DOHH2 (cell line): Measurements from ENCODE around the gene SPRING1.
"Not testable (repeated sequence)": the region's sequence is repeated elsewhere in the genome, so short reads cannot be mapped to it uniquely, and the experiment has no call there.

Experiments used
- H3F3A ChIP-seq: fragments of 200-600 bp; sonication (generic), shearing (Covaris generic); 2 replicates; pipeline ENCODE4 v1.6.0; 2016; ENCODE audit warnings: antibody characterized with exemption, mild to moderate bottlenecking; ENCODE audit not compliant: control insufficient read depth, insufficient read depth
- H3K27ac ChIP-seq: fragments of 200-600 bp; sonication (generic); 2 replicates; pipeline ENCODE4 v1.5.1; 2014; ENCODE audit warnings: low read depth, mild to moderate bottlenecking, low read length, moderate library complexity
- H3K27me3 ChIP-seq: fragments of 200-600 bp; sonication (generic); 2 replicates; pipeline ENCODE4 v1.6.1; 2014; ENCODE audit warnings: mild to moderate bottlenecking, low read length, mixed read lengths; ENCODE audit not compliant: control insufficient read depth
- H3K36me3 ChIP-seq: fragments of 200-600 bp; sonication (generic); 2 replicates; pipeline ENCODE4 v1.6.1; 2014; ENCODE audit warnings: mild to moderate bottlenecking, low read length, moderate library complexity, mixed read lengths; ENCODE audit not compliant: control insufficient read depth
- H3K4me1 ChIP-seq: fragments of 200-600 bp; sonication (generic); 2 replicates; pipeline ENCODE4 v1.6.1; 2014; ENCODE audit warnings: mild to moderate bottlenecking, low read length, mixed read lengths; ENCODE audit not compliant: control insufficient read depth
- H3K4me2 ChIP-seq: fragments of 200-600 bp; sonication (generic); 2 replicates; pipeline ENCODE4 v1.6.0; 2014; ENCODE audit warnings: mild to moderate bottlenecking, low read length, moderate library complexity
- H3K4me3 ChIP-seq: fragments of 200-600 bp; sonication (generic); 2 replicates; pipeline ENCODE4 v1.5.1; 2014; ENCODE audit warnings: mild to moderate bottlenecking, low read length, mixed read lengths
- H3K79me2 ChIP-seq: fragments of 200-600 bp; sonication (generic); 2 replicates; pipeline ENCODE4 v1.6.1; 2014; ENCODE audit warnings: mild to moderate bottlenecking, low read length, mixed read lengths; ENCODE audit not compliant: control insufficient read depth
- H3K9me2 ChIP-seq: fragments of 200-600 bp; sonication (generic); replicated peaks from 2 replicates; pipeline ENCODE4 v1.6.1; 2014; ENCODE audit warnings: mild to moderate bottlenecking, low read length, mixed read lengths; ENCODE audit not compliant: control insufficient read depth
- H3K9me3 ChIP-seq: fragments of 200-600 bp; sonication (generic); 2 replicates; pipeline ENCODE4 v1.6.1; 2014; ENCODE audit warnings: antibody characterized with exemption, low read length, mixed read lengths; ENCODE audit not compliant: control insufficient read depth, insufficient read depth
- H4K20me1 ChIP-seq: fragments of 200-600 bp; sonication (generic); 2 replicates; pipeline ENCODE4 v1.6.0; 2014; ENCODE audit warnings: low read depth, mild to moderate bottlenecking, antibody characterized with exemption, low read length, moderate library complexity; ENCODE audit not compliant: control insufficient read depth, insufficient read depth
- CTCF ChIP-seq: fragments of 200-600 bp; sonication (generic); IDR thresholded peaks from one replicate; pipeline ENCODE4 v1.5.1; 2014; ENCODE audit warnings: antibody characterized with exemption, mild to moderate bottlenecking, low read depth, low read length; ENCODE audit not compliant: poor library complexity, severe bottlenecking
- EZH2phosphoT487 ChIP-seq: fragments of 200-600 bp; sonication (generic); IDR thresholded peaks from 2 replicates; pipeline ENCODE4 v1.6.1; 2017; ENCODE audit warnings: borderline replicate concordance, mild to moderate bottlenecking, antibody characterized with exemption, low read length, moderate library complexity, mixed read lengths

The SPRING1 gene

GRCh38 chr12:116750298-116750697 lies 12.4 kb upstream of the SPRING1 start:
- no peaks in the 10 kb centered on the region for H3K79me2 ChIP-seq
- H3K27me3 ChIP-seq: no peaks in the 10 kb centered on the region
- H3K4me3 ChIP-seq: no peak overlapping the region
- H3F3A ChIP-seq: no peaks in the 10 kb centered on the region
- no peaks in the 10 kb centered on the region for H4K20me1 ChIP-seq
- no peaks in the 10 kb centered on the region for H3K9me2 ChIP-seq
- H3K36me3 ChIP-seq: peaks cover 10% of the 10 kb centered on the region
- H3K27ac ChIP-seq: no peak overlapping the region
- no peaks in the 10 kb centered on the region for H3K4me1 ChIP-seq
- no peak overlapping the region for H3K4me2 ChIP-seq
- no peak for TF ChIP-seq CTCF
- no peak for TF ChIP-seq EZH2phosphoT487
- no peaks in the 10 kb centered on the region for H3K9me3 ChIP-seq

- Histone ChIP-seq H3K79me2 (no peaks in the 10 kb centered on the region), H3K9me2 (no peaks in the 10 kb centered on the region), H3K4me3 (no peak overlapping the region), H4K20me1 (no peaks in the 10 kb centered on the region), H3K4me2 (no peak overlapping the region), H3K9me3 (no peaks in the 10 kb centered on the region), H3F3A (no peaks in the 10 kb centered on the region), H3K4me1 (no peaks in the 10 kb centered on the region), H3K36me3 (peaks cover 10% of the 10 kb centered on the region), H3K27ac (no peak overlapping the region), H3K27me3 (no peaks in the 10 kb centered on the region)
- TF ChIP-seq EZH2phosphoT487 (no peak), CTCF (no peak)
These were observed 12.0 kb upstream of the SPRING1 start for GRCh38 chr12:116749884-116750283.

GRCh38 chr12:116745554-116745953 lies 7.7 kb upstream of the SPRING1 start:
- H3F3A ChIP-seq: no peaks in the 10 kb centered on the region
- no peak overlapping the region for H3K4me2 ChIP-seq
- H3K4me1 ChIP-seq: no peaks in the 10 kb centered on the region
- no peak overlapping the region for H3K4me3 ChIP-seq
- no peaks in the 10 kb centered on the region for H3K9me2 ChIP-seq
- H3K9me3 ChIP-seq: no peaks in the 10 kb centered on the region
- H4K20me1 ChIP-seq: no peaks in the 10 kb centered on the region
- H3K27ac ChIP-seq: no peak overlapping the region
- no peaks in the 10 kb centered on the region for H3K27me3 ChIP-seq
- peaks cover 18% of the 10 kb centered on the region for H3K36me3 ChIP-seq
- TF ChIP-seq CTCF (no peak), EZH2phosphoT487 (no peak)
- H3K79me2 ChIP-seq: no peaks in the 10 kb centered on the region

- H3K4me3 ChIP-seq: no peak overlapping the region
- no peaks in the 10 kb centered on the region for H4K20me1 ChIP-seq
- peaks cover 5% of the 10 kb centered on the region; the same call in 1 of the 2 replicates for H3K79me2 ChIP-seq
- no peak overlapping the region for H3K27ac ChIP-seq
- H3K9me2 ChIP-seq: no peaks in the 10 kb centered on the region
- no peaks in the 10 kb centered on the region for H3F3A ChIP-seq
- H3K4me2 ChIP-seq: no peak overlapping the region
- H3K27me3 ChIP-seq: no peaks in the 10 kb centered on the region
- TF ChIP-seq CTCF: no peak
- no peak for TF ChIP-seq EZH2phosphoT487
- H3K36me3 ChIP-seq: peaks cover 19% of the 10 kb centered on the region
- H3K4me1 ChIP-seq: no peaks in the 10 kb centered on the region
- H3K9me3 ChIP-seq: no peaks in the 10 kb centered on the region
These were observed 6.9 kb upstream of the SPRING1 start for GRCh38 chr12:116744766-116745165.

- not testable (repeated sequence) for H3K27me3 ChIP-seq, H3K4me2 ChIP-seq, H4K20me1 ChIP-seq, H3K9me2 ChIP-seq, H3K27ac ChIP-seq, H3F3A ChIP-seq, H3K9me3 ChIP-seq, H3K4me3 ChIP-seq
- peaks cover 19% of the 10 kb centered on the region for H3K36me3 ChIP-seq
- H3K79me2 ChIP-seq: peaks cover 19% of the 10 kb centered on the region
- H3K4me1 ChIP-seq: peaks cover 11% of the 10 kb centered on the region
These were observed 4.9 kb upstream of the SPRING1 start for GRCh38 chr12:116742787-116743186.
